OCI-LY7 (cell line): ENCODE results near the gene MC5R. TPM values are rescaled to one million over a fixed set of nuclear protein-coding genes. Genes with fewer than 3 reads are reported as not detected.
"Not testable (repeated sequence)": the region's sequence is repeated elsewhere in the genome, so short reads cannot be mapped to it uniquely, and the experiment has no call there.

ENCODE experiments used
- BruUV-seq: library from RNA; stranded (reverse); fragments of 400-500 nt; replicated peaks from 2 replicates; lab custom pipeline; 2021; lab: Mats Ljungman, UMichigan
- CTCF ChIA-PET: fragments of 300-600 bp; sonication (Branson Sonifier 250); formaldehyde crosslinking; loops from one replicate; lab custom pipeline; 2022; ENCODE audit warnings: antibody characterized with exemption; ENCODE audit not compliant: unreplicated experiment; lab: Charles Lee
- POLR2A ChIA-PET: fragments of 300-600 bp; sonication (Branson Sonifier 250); formaldehyde crosslinking; loops from one replicate; lab custom pipeline; 2022; ENCODE audit warnings: antibody characterized with exemption; lab: Charles Lee
- DNase-seq: peaks from one replicate; pipeline ENCODE4 v3.0.0-alpha.2; 2015; ENCODE audit warnings: low spot score
- H2AFZ ChIP-seq: fragments of 200-600 bp; sonication (generic), shearing (Covaris generic); 2 replicates; pipeline ENCODE4 v1.6.1; 2014; ENCODE audit warnings: mild to moderate bottlenecking, antibody characterized with exemption, low read length, moderate library complexity
- H3K27ac ChIP-seq: fragments of 200-600 bp; sonication (generic); 2 replicates; pipeline ENCODE4 v1.5.1; 2014; ENCODE audit warnings: mixed run types, low read depth, mild to moderate bottlenecking, moderate library complexity, low read length, inconsistent platforms; ENCODE audit not compliant: poor library complexity, severe bottlenecking
- H3K36me3 ChIP-seq: fragments of 200-600 bp; sonication (generic); 2 replicates; pipeline ENCODE4 v1.6.1; 2014; ENCODE audit warnings: mild to moderate bottlenecking, antibody characterized with exemption, low read length, moderate library complexity, mixed read lengths; ENCODE audit not compliant: insufficient read depth
- H3K4me1 ChIP-seq: fragments of 200-600 bp; sonication (generic); 2 replicates; pipeline ENCODE4 v1.5.1; 2014; ENCODE audit warnings: mild to moderate bottlenecking, low read length; ENCODE audit not compliant: insufficient read depth, poor library complexity, severe bottlenecking
- H3K4me2 ChIP-seq: fragments of 200-600 bp; sonication (generic); 2 replicates; pipeline ENCODE4 v1.6.1; 2014; ENCODE audit warnings: mild to moderate bottlenecking, low read length
- H3K4me3 ChIP-seq: fragments of 200-600 bp; sonication (generic); 2 replicates; pipeline ENCODE4 v1.5.1; 2014; ENCODE audit warnings: mild to moderate bottlenecking, low read depth, low read length; ENCODE audit not compliant: poor library complexity, severe bottlenecking
- H3K79me2 ChIP-seq: fragments of 200-600 bp; sonication (generic); 2 replicates; pipeline ENCODE4 v1.6.1; 2016; ENCODE audit warnings: low read depth, mild to moderate bottlenecking, low read length, moderate library complexity, mixed read lengths; ENCODE audit not compliant: insufficient read depth
- H3K9me2 ChIP-seq: fragments of 200-600 bp; sonication (generic); 2 replicates; pipeline ENCODE4 v1.6.1; 2016; ENCODE audit warnings: mild to moderate bottlenecking, low read length, mixed read lengths; ENCODE audit not compliant: insufficient read depth
- H3K9me3 ChIP-seq: fragments of 200-600 bp; sonication (generic); 2 replicates; pipeline ENCODE4 v1.6.1; 2014; ENCODE audit warnings: mild to moderate bottlenecking, mixed run types, low read length, mixed read lengths
- H4K20me1 ChIP-seq: fragments of 200-600 bp; sonication (generic); 2 replicates; pipeline ENCODE4 v1.6.1; 2014; ENCODE audit warnings: mild to moderate bottlenecking, antibody characterized with exemption, low read length, moderate library complexity, mixed read lengths; ENCODE audit not compliant: insufficient read depth
- CTCF ChIP-seq: fragments of 200-600 bp; sonication (generic); conservative IDR thresholded peaks from 2 replicates; pipeline ENCODE4 v1.5.1; 2014; ENCODE audit warnings: mild to moderate bottlenecking, antibody characterized with exemption, low read length, moderate library complexity, mixed read lengths
- EZH2phosphoT487 ChIP-seq: fragments of 200-600 bp; sonication (generic); IDR thresholded peaks from 2 replicates; pipeline ENCODE4 v1.6.1; 2018; ENCODE audit warnings: low read depth, borderline replicate concordance, mild to moderate bottlenecking, mixed run types, antibody characterized with exemption, low read length, moderate library complexity, mixed read lengths
- intact Hi-C: fragments of 100-400 bp; cut with micrococcal nuclease; formaldehyde crosslinking; loops from one replicate; pipeline ENCODE4 v1.10.0; 2022; ENCODE audit not compliant: unreplicated experiment
- total RNA-seq, 2 experiments: library from RNA; depleted of rRNA in 1 of 2; stranded (reverse); fragments of >200 nt in 1 of 2; shearing (Covaris generic) in 1 of 2; gene quantifications; 2 replicates each; pipeline ENCODE4 v1.2.3, GENCODE V29; 2014 to 2022

Gene MC5R
- total RNA-seq, 2 experiments from 2014 or later = not detected

GRCh38 chr18:13849791-13850190 lies 25.8 kb downstream of the MC5R start:
- TF ChIP-seq CTCF (no peak), EZH2phosphoT487 (no peak)
- no peak overlapping the region for H2AFZ ChIP-seq
- H3K36me3 ChIP-seq = no peaks in the 10 kb centered on the region
- POLR2A ChIA-PET = interaction anchor here (0.7 kb wide), 1 partner anchor 1055 kb away, joined by 4 read pairs; no protein-coding TSS in a partner anchor
- no peaks in the 10 kb centered on the region for H3K4me1 ChIP-seq
- H3K4me3 ChIP-seq = no peak overlapping the region
- no TSS peak for BruUV-seq
- no peaks in the 10 kb centered on the region for H3K9me2 ChIP-seq
- no peaks in the 10 kb centered on the region for H3K79me2 ChIP-seq
- CTCF ChIA-PET = no interaction called here
- no peak overlapping the region for H3K27ac ChIP-seq
- intact Hi-C loops = no loop called here
- no peaks in the 10 kb centered on the region for H3K9me3 ChIP-seq
- no peak overlapping the region for H3K4me2 ChIP-seq
- DNase-seq = no peak
- H4K20me1 ChIP-seq = no peaks in the 10 kb centered on the region

DNA sequence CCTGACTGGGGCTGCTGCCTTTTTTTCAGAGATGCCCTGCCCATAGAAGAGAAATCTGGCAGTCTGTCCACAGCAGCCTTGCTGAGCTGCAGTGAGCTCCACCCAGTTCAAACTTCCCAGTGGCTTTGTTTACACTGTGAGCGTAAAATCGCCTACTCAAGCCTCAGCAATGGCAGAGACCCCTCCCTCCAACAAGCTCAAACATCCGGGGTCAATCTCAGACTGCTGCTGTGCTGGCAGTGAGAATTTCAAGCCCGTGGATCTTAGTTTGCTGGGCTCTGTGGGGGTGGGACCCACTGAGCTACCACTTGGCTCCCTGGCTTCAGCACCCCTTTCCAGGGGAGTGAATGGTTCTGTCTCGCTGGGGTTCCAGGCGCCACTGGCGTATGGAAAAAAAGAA lies 38.9 kb downstream of the MC5R start:
- DNase-seq, H3K4me1 ChIP-seq, H3K9me3 ChIP-seq, H3K27ac ChIP-seq, POLR2A ChIA-PET, intact Hi-C loops, H3K4me2 ChIP-seq, H3K9me2 ChIP-seq, CTCF ChIA-PET, H2AFZ ChIP-seq, H4K20me1 ChIP-seq, H3K79me2 ChIP-seq, H3K36me3 ChIP-seq, H3K4me3 ChIP-seq, BruUV-seq: not testable (repeated sequence)

DNA sequence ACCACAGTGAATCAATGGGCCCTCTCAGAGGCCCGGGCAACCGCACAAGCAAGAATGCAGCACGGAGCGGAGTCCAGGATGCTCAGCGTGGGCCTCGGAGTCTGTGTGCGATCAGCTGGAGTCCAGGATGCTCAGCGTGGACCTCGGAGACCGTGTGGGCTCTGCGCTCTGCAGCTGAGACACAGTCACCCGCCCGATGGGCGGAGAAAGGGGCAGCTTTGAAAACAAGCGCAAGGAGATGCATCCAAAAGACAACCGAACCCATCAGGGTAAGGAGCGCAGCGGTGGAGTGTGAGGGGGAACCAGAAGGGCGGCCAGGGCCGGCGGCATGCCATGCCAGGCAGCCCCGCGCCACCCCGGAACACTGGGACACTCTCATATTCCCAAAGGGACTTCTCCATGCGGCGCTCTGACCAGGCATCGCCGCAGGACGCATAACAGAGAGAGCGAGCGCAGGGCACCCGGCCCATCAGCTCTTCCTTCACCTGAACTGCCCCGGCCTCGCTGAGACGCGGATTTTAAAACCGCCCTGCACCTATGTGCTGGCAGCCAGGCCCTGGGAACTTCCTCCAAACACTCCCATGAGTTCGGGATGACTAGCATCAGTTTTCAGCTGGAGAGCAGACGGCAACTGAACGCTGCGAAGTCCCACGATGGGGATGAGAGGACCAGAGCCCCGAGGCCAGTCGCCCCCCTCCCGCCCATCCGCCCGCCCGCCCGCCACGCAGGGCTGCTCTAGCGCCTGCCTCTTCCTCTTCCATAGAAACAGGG lies 44.7 kb downstream of the MC5R start:
- BruUV-seq = no TSS peak
- no peaks in the 10 kb centered on the region for H3K9me3 ChIP-seq
- H2AFZ ChIP-seq = no peak overlapping the region
- H3K4me1 ChIP-seq = no peaks in the 10 kb centered on the region
- H3K27ac ChIP-seq = no peak overlapping the region
- TF ChIP-seq EZH2phosphoT487 (no peak), CTCF (no peak)
- no peaks in the 10 kb centered on the region for H3K36me3 ChIP-seq
- POLR2A ChIA-PET = no interaction called here
- intact Hi-C loops = no loop called here
- H3K4me3 ChIP-seq = no peak overlapping the region
- no peaks in the 10 kb centered on the region for H4K20me1 ChIP-seq
- H3K79me2 ChIP-seq = no peaks in the 10 kb centered on the region
- no peaks in the 10 kb centered on the region for H3K9me2 ChIP-seq
- no peak for DNase-seq
- no peak overlapping the region for H3K4me2 ChIP-seq
- CTCF ChIA-PET = no interaction called here
